ENCODE results near the gene ODAM.

DNA sequence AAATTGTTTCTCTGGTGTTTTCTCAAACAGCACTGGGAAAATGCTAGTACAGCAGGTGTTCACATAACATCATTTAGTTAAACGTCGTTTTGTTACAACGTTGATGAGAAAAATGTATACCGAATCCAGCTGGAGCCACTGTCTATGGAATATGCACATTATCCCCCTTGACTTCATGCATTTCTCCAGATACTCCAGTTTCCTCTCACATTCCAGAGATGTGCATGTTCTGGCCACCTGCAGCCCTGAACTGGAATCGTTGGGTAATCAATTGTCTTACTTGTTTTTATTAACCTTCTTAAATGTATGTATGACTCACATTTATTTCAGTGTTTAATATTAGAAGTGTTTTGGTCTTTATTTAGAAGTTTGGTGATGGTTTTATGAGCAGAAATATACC is 18.4 kb upstream of the ODAM start:
- no peak for TF ChIP-seq POLR2A (IDR thresholded peaks at IDR 0.05)
- TF ChIP-seq, protein P1, sequence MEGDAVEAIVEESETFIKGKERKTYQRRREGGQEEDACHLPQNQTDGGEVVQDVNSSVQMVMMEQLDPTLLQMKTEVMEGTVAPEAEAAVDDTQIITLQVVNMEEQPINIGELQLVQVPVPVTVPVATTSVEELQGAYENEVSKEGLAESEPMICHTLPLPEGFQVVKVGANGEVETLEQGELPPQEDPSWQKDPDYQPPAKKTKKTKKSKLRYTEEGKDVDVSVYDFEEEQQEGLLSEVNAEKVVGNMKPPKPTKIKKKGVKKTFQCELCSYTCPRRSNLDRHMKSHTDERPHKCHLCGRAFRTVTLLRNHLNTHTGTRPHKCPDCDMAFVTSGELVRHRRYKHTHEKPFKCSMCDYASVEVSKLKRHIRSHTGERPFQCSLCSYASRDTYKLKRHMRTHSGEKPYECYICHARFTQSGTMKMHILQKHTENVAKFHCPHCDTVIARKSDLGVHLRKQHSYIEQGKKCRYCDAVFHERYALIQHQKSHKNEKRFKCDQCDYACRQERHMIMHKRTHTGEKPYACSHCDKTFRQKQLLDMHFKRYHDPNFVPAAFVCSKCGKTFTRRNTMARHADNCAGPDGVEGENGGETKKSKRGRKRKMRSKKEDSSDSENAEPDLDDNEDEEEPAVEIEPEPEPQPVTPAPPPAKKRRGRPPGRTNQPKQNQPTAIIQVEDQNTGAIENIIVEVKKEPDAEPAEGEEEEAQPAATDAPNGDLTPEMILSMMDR (IDR thresholded peaks at IDR 0.05): no peak

Data from right lobe of liver (tissue), 4 donors.